HEK293T (cell line): ENCODE measurements around the gene EYS.

Experiments
- BHLHE40 ChIP-seq: fragments of 450-650 bp; IDR thresholded peaks from 2 replicates; pipeline ENCODE4 v1.6.1; 2016; ENCODE audit warnings: mild to moderate bottlenecking, moderate library complexity, borderline replicate concordance
- CTBP1 ChIP-seq: fragments of 450-650 bp; IDR thresholded peaks from 2 replicates; pipeline ENCODE4 v1.6.1; 2016; ENCODE audit warnings: borderline replicate concordance
- ELF4 ChIP-seq: fragments of 450-650 bp; IDR thresholded peaks from 2 replicates; pipeline ENCODE4 v1.6.1; 2017; ENCODE audit warnings: antibody characterized with exemption
- FOXA1 ChIP-seq: fragments of 450-650 bp; IDR thresholded peaks from 2 replicates; pipeline ENCODE4 v1.6.1; 2016; ENCODE audit warnings: mild to moderate bottlenecking
- FOXM1 ChIP-seq: fragments of 450-650 bp; IDR thresholded peaks from 2 replicates; pipeline ENCODE4 v1.6.1; 2017; ENCODE audit warnings: mild to moderate bottlenecking, borderline replicate concordance
- LEF1 ChIP-seq: fragments of 450-650 bp; IDR thresholded peaks from 2 replicates; pipeline ENCODE4 v1.6.1; 2017; ENCODE audit warnings: mild to moderate bottlenecking, borderline replicate concordance
- NFRKB ChIP-seq: fragments of 450-650 bp; IDR thresholded peaks from 2 replicates; pipeline ENCODE4 v1.6.1; 2016; ENCODE audit warnings: mild to moderate bottlenecking, moderate library complexity
- SP1 ChIP-seq: fragments of 450-650 bp; IDR thresholded peaks from 2 replicates; pipeline ENCODE4 v1.6.1; 2017
- SUZ12 ChIP-seq: fragments of 450-650 bp; IDR thresholded peaks from 2 replicates; pipeline ENCODE4 v1.6.1; 2016; ENCODE audit warnings: mild to moderate bottlenecking
- TARDBP ChIP-seq: fragments of 450-650 bp; IDR thresholded peaks from 2 replicates; pipeline ENCODE4 v1.6.1; 2016
- ZNF384 ChIP-seq: fragments of 450-650 bp; IDR thresholded peaks from 2 replicates; pipeline ENCODE4 v1.6.1; 2016
- TF ChIP-seq, protein P1 (sequence below): fragments of 450-650 bp; IDR thresholded peaks from 2 replicates; pipeline ENCODE4 v1.6.1; 2016

DNA sequence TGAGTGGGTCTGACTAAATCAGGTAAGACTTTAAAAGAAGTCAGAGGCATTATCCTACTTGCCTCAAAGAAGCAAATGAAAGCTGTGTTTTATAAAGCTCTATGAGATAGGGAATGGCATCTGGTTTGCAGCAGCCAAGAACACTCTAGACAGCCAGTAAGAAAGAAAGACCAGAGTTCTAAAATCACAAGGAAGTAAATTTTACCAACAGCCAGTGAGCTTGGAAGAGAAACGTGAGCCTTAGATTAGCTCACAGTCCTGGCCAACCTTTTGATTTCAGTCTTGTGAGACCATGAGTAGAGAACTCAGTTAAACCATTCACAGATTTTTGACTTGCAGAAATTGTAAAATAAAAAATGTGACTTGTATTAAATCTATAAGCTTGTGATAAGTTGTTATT is 693.0 kb downstream of the EYS start:
- no peak for TF ChIP-seq ELF4
- TF ChIP-seq ZNF384 = no peak
- no peak for TF ChIP-seq LEF1
- no peak for TF ChIP-seq SP1
- TF ChIP-seq NFRKB = no peak
- no peak for TF ChIP-seq FOXA1
- no peak for TF ChIP-seq TARDBP
- no peak for TF ChIP-seq BHLHE40
- no peak for TF ChIP-seq CTBP1
- TF ChIP-seq, protein P1, sequence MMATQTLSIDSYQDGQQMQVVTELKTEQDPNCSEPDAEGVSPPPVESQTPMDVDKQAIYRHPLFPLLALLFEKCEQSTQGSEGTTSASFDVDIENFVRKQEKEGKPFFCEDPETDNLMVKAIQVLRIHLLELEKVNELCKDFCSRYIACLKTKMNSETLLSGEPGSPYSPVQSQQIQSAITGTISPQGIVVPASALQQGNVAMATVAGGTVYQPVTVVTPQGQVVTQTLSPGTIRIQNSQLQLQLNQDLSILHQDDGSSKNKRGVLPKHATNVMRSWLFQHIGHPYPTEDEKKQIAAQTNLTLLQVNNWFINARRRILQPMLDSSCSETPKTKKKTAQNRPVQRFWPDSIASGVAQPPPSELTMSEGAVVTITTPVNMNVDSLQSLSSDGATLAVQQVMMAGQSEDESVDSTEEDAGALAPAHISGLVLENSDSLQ = no peak
- no peak for TF ChIP-seq FOXM1
- TF ChIP-seq SUZ12 = no peak
